GM23338 (cell line): ENCODE measurements around the gene TRABD. TPM values are rescaled to one million over a fixed set of nuclear protein-coding genes. Genes with fewer than 3 reads are reported as not detected.

Experiments used
- ATAC-seq: fragments of 200-7000 bp; cut with Tn5 transposase; 3 replicates; pipeline ENCODE4 v1.9.1; 2020
- DNase-seq: peaks from one replicate; pipeline ENCODE4 v3.0.0-alpha.2; 2015; ENCODE audit warnings: low spot score
- H2AFZ ChIP-seq: fragments of 200-600 bp; sonication (generic); 2 replicates; pipeline ENCODE4 v1.8.0; 2016; ENCODE audit warnings: antibody characterized with exemption, mild to moderate bottlenecking, moderate library complexity
- H3F3A ChIP-seq: fragments of 200-600 bp; sonication (generic); replicated peaks from 2 replicates; pipeline ENCODE4 v1.8.0; 2017; ENCODE audit warnings: antibody characterized with exemption, mixed run types, low read depth
- H3K27ac ChIP-seq: fragments of 200-600 bp; sonication (generic); 2 replicates; pipeline ENCODE4 v1.6.1; 2016; ENCODE audit warnings: low read depth
- H3K27me3 ChIP-seq: fragments of 200-600 bp; sonication (generic); 2 replicates; pipeline ENCODE4 v1.8.0; 2016; ENCODE audit warnings: mild to moderate bottlenecking, mixed run types, moderate library complexity; ENCODE audit not compliant: insufficient read depth
- H3K36me3 ChIP-seq: fragments of 200-600 bp; sonication (generic); 2 replicates; pipeline ENCODE4 v1.8.0; 2016; ENCODE audit warnings: mild to moderate bottlenecking; ENCODE audit not compliant: insufficient read depth
- H3K4me1 ChIP-seq: fragments of 200-600 bp; sonication (generic); 2 replicates; pipeline ENCODE4 v1.8.0; 2016; ENCODE audit warnings: mild to moderate bottlenecking, moderate library complexity; ENCODE audit not compliant: insufficient read depth
- H3K4me2 ChIP-seq: fragments of 200-600 bp; sonication (generic); 2 replicates; pipeline ENCODE4 v1.7.1; 2017; ENCODE audit warnings: mixed run types
- H3K4me3 ChIP-seq: fragments of 200-600 bp; sonication (generic); 2 replicates; pipeline ENCODE4 v1.6.1; 2016; ENCODE audit warnings: mixed run types
- H3K79me2 ChIP-seq: fragments of 200-600 bp; sonication (generic); replicated peaks from 2 replicates; pipeline ENCODE4 v1.8.0; 2017; ENCODE audit warnings: mild to moderate bottlenecking; ENCODE audit not compliant: insufficient read depth
- H3K9me2 ChIP-seq: fragments of 200-600 bp; sonication (generic); 2 replicates; pipeline ENCODE4 v1.8.0; 2017; ENCODE audit not compliant: insufficient read depth
- H4K20me1 ChIP-seq: fragments of 200-600 bp; sonication (generic); replicated peaks from 2 replicates; pipeline ENCODE4 v1.8.0; 2017; ENCODE audit warnings: mild to moderate bottlenecking; ENCODE audit not compliant: insufficient read depth
- H3K27ac Mint-ChIP-seq: 2 replicates; pipeline ENCODE4 v1.8.0; 2020; ENCODE audit warnings: inconsistent platforms, mild to moderate bottlenecking, moderate library complexity, mixed read lengths
- H3K27me3 Mint-ChIP-seq: 3 replicates; pipeline ENCODE4 v1.8.0; 2022; ENCODE audit warnings: low read depth, mild to moderate bottlenecking, moderate library complexity, mixed read lengths, inconsistent platforms; ENCODE audit not compliant: insufficient read depth, poor library complexity
- H3K36me3 Mint-ChIP-seq: 3 replicates; pipeline ENCODE4 v1.8.0; 2021; ENCODE audit warnings: low read depth, mild to moderate bottlenecking, inconsistent platforms, moderate library complexity, mixed read lengths
- H3K4me1 Mint-ChIP-seq: 3 replicates; pipeline ENCODE4 v1.8.0; 2020; ENCODE audit warnings: mild to moderate bottlenecking, inconsistent platforms, mixed read lengths
- H3K4me3 Mint-ChIP-seq: 3 replicates; pipeline ENCODE4 v1.8.0; 2021; ENCODE audit warnings: moderate library complexity, mild to moderate bottlenecking, inconsistent platforms, mixed read lengths
- H3K9me3 Mint-ChIP-seq: 3 replicates; pipeline ENCODE4 v1.8.0; 2020; ENCODE audit warnings: moderate library complexity, mild to moderate bottlenecking, inconsistent platforms, mixed read lengths
- CREB1 ChIP-seq: fragments of 250-450 bp; sonication (Bioruptor Pico); IDR thresholded peaks from 2 replicates; pipeline ENCODE4 v1.5.0; 2020; ENCODE audit warnings: low read depth, mild to moderate bottlenecking, moderate library complexity
- EZH2phosphoT487 ChIP-seq: fragments of 200-600 bp; sonication (generic); IDR thresholded peaks from one replicate; pipeline ENCODE4 v1.8.1; 2018; ENCODE audit warnings: antibody characterized with exemption; ENCODE audit not compliant: unreplicated experiment
- JUNB ChIP-seq: IDR thresholded peaks from one replicate; pipeline ENCODE4 v1.6.1; 2016; ENCODE audit warnings: antibody characterized with exemption; ENCODE audit not compliant: unreplicated experiment
- STAT1 ChIP-seq: IDR thresholded peaks from one replicate; pipeline ENCODE4 v1.6.1; 2016; ENCODE audit warnings: antibody characterized with exemption; ENCODE audit not compliant: unreplicated experiment
- ZNF331 ChIP-seq: fragments of 250-450 bp; sonication (Bioruptor Pico); IDR thresholded peaks from 2 replicates; pipeline ENCODE4 v1.5.0; 2020; ENCODE audit warnings: low read depth, mild to moderate bottlenecking, moderate library complexity
- polyA plus RNA-seq: library from polyadenylated mRNA; unstranded; fragments of >200 nt; fragmentation: Nextera tagmentation; extraction: Ambion mirVana; gene quantifications from 2 replicates; pipeline ENCODE4 v1.2.1, GENCODE V29; 2016
- total RNA-seq: library from RNA; depleted of rRNA; stranded (reverse); fragments of >200 nt; shearing (Covaris generic); gene quantifications from 2 replicates; pipeline ENCODE4 v1.2.3, GENCODE V29; 2014
- TF ChIP-seq, protein P1 (sequence below): fragments of 250-450 bp; sonication (Bioruptor Pico); IDR thresholded peaks from 2 replicates; pipeline ENCODE4 v1.5.0; 2020; ENCODE audit warnings: mild to moderate bottlenecking, moderate library complexity
- TF ChIP-seq, protein P2 (sequence below), 2 experiments: fragments of 200-600 bp in 1 of 2; sonication (generic) in 1 of 2; conservative IDR thresholded peaks; 2 replicates each; pipeline versions ENCODE4 v1.5.1 to v1.6.1; 2016 to 2017; ENCODE audit warnings: antibody characterized with exemption in 2 of 2, low read depth in 2 of 2, mild to moderate bottlenecking in 2 of 2, moderate library complexity in 1 of 2
- TF ChIP-seq, protein P3 (sequence below): IDR thresholded peaks from 2 replicates; pipeline ENCODE4 v1.6.1; 2016; ENCODE audit warnings: antibody characterized with exemption
- TF ChIP-seq, protein P4 (sequence below): IDR thresholded peaks from one replicate; pipeline ENCODE4 v1.6.1; 2018; ENCODE audit warnings: antibody characterized with exemption; ENCODE audit not compliant: unreplicated experiment

TRABD gene
- total and polyA plus RNA-seq, 2 experiments from 2014 or later, result 44.1 to 66.1 TPM

DNA sequence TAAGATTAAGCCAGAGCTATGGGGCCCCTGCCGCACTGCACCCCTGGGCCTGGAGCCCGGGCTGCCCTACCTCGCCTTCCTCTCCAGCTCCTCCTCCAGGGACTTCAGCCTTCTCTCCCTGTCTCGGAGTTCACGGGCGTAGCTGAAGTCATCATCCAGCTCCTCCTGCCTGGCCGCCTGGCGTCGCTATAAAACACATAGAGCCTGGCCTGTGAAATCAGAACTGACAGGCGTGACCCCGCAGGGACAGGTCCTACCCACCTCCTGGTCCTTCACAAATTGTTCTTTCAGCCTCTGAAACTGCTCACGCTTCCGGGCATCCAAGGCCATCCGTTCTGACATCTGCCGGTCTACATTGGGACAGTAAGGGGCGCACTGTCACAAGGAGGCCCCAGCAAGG is 38.4 kb downstream of the TRABD start:
- no peak for ATAC-seq
- Mint-ChIP-seq H3K36me3 (peaks cover 36% of the 10 kb centered on the region), H3K9me3 (no peaks in the 10 kb centered on the region), H3K4me1 (peaks cover 2% of the 10 kb centered on the region; the same call in 1 of the 3 replicates), H3K27ac (no peak overlapping the region), H3K27me3 (peaks cover 7% of the 10 kb centered on the region), H3K4me3 (no peak overlapping the region)
- no peak for TF ChIP-seq CREB1 (CRISPR knock-in tag)
- TF ChIP-seq, protein P1, sequence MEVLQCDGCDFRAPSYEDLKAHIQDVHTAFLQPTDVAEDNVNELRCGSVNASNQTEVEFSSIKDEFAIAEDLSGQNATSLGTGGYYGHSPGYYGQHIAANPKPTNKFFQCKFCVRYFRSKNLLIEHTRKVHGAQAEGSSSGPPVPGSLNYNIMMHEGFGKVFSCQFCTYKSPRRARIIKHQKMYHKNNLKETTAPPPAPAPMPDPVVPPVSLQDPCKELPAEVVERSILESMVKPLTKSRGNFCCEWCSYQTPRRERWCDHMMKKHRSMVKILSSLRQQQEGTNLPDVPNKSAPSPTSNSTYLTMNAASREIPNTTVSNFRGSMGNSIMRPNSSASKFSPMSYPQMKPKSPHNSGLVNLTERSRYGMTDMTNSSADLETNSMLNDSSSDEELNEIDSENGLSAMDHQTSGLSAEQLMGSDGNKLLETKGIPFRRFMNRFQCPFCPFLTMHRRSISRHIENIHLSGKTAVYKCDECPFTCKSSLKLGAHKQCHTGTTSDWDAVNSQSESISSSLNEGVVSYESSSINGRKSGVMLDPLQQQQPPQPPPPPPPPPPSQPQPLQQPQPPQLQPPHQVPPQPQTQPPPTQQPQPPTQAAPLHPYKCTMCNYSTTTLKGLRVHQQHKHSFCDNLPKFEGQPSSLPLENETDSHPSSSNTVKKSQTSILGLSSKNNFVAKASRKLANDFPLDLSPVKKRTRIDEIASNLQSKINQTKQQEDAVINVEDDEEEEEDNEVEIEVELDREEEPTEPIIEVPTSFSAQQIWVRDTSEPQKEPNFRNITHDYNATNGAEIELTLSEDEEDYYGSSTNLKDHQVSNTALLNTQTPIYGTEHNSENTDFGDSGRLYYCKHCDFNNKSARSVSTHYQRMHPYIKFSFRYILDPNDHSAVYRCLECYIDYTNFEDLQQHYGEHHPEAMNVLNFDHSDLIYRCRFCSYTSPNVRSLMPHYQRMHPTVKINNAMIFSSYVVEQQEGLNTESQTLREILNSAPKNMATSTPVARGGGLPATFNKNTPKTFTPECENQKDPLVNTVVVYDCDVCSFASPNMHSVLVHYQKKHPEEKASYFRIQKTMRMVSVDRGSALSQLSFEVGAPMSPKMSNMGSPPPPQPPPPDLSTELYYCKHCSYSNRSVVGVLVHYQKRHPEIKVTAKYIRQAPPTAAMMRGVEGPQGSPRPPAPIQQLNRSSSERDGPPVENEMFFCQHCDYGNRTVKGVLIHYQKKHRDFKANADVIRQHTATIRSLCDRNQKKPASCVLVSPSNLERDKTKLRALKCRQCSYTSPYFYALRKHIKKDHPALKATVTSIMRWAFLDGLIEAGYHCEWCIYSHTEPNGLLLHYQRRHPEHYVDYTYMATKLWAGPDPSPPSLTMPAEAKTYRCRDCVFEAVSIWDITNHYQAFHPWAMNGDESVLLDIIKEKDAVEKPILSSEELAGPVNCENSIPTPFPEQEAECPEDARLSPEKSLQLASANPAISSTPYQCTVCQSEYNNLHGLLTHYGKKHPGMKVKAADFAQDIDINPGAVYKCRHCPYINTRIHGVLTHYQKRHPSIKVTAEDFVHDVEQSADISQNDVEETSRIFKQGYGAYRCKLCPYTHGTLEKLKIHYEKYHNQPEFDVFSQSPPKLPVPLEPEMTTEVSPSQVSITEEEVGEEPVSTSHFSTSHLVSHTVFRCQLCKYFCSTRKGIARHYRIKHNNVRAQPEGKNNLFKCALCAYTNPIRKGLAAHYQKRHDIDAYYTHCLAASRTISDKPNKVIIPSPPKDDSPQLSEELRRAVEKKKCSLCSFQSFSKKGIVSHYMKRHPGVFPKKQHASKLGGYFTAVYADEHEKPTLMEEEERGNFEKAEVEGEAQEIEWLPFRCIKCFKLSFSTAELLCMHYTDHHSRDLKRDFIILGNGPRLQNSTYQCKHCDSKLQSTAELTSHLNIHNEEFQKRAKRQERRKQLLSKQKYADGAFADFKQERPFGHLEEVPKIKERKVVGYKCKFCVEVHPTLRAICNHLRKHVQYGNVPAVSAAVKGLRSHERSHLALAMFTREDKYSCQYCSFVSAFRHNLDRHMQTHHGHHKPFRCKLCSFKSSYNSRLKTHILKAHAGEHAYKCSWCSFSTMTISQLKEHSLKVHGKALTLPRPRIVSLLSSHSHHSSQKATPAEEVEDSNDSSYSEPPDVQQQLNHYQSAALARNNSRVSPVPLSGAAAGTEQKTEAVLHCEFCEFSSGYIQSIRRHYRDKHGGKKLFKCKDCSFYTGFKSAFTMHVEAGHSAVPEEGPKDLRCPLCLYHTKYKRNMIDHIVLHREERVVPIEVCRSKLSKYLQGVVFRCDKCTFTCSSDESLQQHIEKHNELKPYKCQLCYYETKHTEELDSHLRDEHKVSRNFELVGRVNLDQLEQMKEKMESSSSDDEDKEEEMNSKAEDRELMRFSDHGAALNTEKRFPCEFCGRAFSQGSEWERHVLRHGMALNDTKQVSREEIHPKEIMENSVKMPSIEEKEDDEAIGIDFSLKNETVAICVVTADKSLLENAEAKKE, result no peak
- TF ChIP-seq ZNF331 (CRISPR knock-in tag), result no peak
- no peak for TF ChIP-seq EZH2phosphoT487
- TF ChIP-seq JUNB, result no peak
- TF ChIP-seq, protein P2, sequence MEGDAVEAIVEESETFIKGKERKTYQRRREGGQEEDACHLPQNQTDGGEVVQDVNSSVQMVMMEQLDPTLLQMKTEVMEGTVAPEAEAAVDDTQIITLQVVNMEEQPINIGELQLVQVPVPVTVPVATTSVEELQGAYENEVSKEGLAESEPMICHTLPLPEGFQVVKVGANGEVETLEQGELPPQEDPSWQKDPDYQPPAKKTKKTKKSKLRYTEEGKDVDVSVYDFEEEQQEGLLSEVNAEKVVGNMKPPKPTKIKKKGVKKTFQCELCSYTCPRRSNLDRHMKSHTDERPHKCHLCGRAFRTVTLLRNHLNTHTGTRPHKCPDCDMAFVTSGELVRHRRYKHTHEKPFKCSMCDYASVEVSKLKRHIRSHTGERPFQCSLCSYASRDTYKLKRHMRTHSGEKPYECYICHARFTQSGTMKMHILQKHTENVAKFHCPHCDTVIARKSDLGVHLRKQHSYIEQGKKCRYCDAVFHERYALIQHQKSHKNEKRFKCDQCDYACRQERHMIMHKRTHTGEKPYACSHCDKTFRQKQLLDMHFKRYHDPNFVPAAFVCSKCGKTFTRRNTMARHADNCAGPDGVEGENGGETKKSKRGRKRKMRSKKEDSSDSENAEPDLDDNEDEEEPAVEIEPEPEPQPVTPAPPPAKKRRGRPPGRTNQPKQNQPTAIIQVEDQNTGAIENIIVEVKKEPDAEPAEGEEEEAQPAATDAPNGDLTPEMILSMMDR (conservative IDR thresholded peaks at IDR 0.05; ENCODE audit: low read depth in 2 of 2), result no peak; a peak in 1 of 4 replicates
- TF ChIP-seq, protein P3, sequence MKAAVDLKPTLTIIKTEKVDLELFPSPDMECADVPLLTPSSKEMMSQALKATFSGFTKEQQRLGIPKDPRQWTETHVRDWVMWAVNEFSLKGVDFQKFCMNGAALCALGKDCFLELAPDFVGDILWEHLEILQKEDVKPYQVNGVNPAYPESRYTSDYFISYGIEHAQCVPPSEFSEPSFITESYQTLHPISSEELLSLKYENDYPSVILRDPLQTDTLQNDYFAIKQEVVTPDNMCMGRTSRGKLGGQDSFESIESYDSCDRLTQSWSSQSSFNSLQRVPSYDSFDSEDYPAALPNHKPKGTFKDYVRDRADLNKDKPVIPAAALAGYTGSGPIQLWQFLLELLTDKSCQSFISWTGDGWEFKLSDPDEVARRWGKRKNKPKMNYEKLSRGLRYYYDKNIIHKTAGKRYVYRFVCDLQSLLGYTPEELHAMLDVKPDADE, result no peak
- TF ChIP-seq STAT1, result no peak
- TF ChIP-seq, protein P4, sequence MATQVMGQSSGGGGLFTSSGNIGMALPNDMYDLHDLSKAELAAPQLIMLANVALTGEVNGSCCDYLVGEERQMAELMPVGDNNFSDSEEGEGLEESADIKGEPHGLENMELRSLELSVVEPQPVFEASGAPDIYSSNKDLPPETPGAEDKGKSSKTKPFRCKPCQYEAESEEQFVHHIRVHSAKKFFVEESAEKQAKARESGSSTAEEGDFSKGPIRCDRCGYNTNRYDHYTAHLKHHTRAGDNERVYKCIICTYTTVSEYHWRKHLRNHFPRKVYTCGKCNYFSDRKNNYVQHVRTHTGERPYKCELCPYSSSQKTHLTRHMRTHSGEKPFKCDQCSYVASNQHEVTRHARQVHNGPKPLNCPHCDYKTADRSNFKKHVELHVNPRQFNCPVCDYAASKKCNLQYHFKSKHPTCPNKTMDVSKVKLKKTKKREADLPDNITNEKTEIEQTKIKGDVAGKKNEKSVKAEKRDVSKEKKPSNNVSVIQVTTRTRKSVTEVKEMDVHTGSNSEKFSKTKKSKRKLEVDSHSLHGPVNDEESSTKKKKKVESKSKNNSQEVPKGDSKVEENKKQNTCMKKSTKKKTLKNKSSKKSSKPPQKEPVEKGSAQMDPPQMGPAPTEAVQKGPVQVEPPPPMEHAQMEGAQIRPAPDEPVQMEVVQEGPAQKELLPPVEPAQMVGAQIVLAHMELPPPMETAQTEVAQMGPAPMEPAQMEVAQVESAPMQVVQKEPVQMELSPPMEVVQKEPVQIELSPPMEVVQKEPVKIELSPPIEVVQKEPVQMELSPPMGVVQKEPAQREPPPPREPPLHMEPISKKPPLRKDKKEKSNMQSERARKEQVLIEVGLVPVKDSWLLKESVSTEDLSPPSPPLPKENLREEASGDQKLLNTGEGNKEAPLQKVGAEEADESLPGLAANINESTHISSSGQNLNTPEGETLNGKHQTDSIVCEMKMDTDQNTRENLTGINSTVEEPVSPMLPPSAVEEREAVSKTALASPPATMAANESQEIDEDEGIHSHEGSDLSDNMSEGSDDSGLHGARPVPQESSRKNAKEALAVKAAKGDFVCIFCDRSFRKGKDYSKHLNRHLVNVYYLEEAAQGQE, result no peak
- Histone ChIP-seq H3K4me3 (no peak overlapping the region), H2AFZ (no peak overlapping the region), H3K27ac (no peak overlapping the region), H3K9me2 (no peaks in the 10 kb centered on the region), H3K4me2 (no peak overlapping the region), H4K20me1 (peaks cover 5% of the 10 kb centered on the region; the same call in 1 of the 2 replicates), H3K27me3 (no peaks in the 10 kb centered on the region), H3K4me1 (no peaks in the 10 kb centered on the region), H3F3A (no peaks in the 10 kb centered on the region), H3K36me3 (no peaks in the 10 kb centered on the region), H3K79me2 (no peaks in the 10 kb centered on the region)
- DNase-seq, result no peak
